IPS DF 19.7 (cell line): ENCODE measurements around the gene CDH13.
"Not testable (repeated sequence)": the region's sequence is repeated elsewhere in the genome, so short reads cannot be mapped to it uniquely, and the experiment has no call there.

Experiments used
- DNase-seq: peaks from one replicate; pipeline ENCODE4 v3.0.0-alpha.2; 2013; ENCODE audit warnings: low read depth, low spot score

Gene CDH13

DNA sequence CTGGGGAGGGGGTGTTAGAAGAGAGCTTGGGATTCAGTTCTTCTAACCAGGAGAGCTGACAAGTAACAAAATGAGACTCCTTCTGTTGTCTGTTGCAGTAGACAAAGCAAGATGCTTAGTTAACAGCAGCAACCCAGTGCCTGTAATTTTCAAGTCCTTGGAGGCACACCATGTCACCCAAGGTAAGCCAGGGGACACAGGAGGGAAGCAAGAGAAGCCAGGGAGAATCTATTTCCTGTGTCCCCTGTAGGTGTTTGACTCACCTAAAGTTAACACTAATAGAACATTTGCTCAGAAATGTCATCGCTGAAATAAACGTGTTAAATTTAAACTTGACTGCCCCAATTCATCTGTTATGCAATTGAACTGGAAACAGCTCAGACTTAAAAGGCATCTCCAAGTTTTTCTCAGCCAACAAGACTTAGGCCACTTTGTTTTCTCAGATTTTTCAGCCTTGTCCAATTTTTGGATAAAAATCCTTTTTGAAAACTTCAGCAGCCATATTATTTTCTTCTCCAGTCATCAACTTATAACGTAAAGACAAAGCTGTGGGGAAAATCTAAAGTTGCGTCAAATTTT is 257.6 kb downstream of the CDH13 start:
- DNase-seq = no peak

DNA sequence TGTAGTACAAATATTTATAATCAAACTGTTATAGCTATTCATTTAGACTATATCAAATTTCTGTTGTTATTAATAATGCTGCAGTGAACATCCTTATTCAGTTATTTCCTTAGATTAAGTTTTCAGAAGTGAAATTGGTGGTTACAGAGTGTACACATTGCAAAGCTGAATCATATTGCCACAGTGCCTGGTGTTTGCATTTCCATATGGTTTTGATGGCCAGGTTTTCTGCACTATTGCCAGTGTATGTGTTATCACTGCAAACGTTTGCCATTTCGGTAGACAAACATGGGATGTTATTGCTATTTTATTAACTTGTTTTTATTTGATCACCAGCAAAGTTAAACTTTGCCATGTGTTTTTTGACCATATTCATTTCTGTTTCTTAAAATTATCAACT is 259.4 kb downstream of the CDH13 start:
- DNase-seq = no peak

DNA sequence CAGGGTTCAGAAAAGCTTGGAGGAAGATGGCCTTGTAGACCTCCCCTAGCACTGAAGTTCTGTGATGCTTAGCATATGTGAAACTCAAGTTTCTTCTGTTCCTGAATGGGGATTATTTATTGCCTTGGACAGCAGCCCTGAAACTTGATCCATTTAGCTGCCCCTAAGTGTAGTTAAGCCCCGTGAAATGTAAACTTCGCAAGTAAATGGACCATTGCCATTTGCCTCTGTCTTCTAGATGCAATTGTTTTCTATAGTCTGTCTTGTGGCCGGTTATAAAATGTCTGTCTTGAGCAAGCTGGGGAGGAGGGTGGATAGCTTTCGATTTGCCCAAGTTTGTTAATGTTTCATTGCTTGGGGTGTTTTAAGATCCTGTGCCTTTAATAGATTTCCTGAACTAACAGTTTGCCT is 261.8 kb downstream of the CDH13 start:
- no peak for DNase-seq

DNA sequence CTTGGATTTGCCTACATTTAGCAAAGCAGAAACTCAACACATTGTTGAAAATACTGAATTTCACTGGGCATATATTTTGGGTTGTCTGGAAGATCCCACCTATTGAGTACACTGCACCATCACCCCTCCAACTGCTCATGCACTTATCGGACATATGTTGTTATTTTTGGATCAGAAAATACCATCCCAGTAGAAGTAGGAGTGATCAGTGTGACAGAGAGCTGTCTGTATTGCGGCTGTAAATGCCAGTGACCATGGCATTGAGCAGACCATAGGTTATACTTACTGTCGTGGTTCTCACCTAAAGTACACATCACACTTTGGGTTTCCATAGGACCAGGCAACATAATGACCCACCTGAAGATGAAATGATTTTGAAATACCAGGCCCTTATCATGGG is 264.7 kb downstream of the CDH13 start:
- no peak for DNase-seq

DNA sequence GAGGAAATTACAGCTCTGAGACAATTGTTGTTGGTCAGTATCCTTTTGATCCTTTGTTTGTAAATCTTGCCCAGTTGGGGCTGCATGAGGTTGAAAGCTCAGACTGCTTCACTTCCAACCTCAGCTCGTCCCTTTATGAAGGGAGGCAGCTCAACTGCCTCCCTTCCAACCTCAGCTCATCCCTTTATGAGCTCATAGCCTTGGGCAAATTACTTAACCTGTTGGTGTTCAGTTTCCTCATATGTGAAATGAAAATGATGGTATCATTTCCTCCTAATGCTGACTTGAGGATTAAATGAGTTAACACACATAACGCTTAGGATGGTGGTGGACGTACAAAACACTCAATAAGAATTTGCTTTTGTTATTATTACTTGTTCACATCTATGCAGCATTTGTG is 265.1 kb downstream of the CDH13 start:
- no peak for DNase-seq

DNA sequence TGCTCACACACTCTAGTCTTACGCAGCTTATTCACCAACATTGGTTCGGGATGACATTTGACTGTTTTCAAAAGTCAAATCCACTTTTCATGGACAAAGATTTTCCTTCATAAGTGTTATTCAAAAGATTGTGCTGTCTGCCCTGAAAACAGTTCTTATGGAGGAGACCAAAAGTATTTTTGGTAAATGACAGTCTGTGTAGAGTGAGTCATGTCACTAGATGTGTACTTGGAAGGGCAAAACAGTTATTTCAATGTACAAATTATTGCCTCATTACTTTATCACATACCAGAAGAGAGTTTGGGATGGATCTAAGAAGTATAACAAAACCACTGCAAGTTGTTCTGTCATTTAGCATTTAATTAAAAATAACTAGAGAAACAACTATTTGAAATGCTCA is 265.6 kb downstream of the CDH13 start:
- no peak for DNase-seq

DNA sequence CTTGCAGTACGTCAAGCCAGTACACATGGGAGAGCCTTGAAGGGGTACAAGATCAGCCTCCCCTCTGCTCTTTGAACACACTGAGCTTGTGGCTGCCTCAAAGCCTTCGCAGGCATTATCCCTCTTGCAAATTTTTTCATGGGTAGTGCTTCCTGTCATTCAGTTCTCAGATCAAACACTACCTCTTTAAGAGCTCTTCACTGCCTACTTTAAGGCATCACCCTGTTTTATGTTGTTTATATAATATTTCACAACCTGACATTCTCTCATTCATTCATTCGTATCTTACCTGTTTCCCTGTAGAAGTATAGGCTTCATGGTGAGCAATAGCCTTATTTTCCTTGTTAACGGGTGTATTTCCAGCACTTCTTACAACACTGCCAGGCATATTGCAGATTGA is 269.1 kb downstream of the CDH13 start:
- no peak for DNase-seq

DNA sequence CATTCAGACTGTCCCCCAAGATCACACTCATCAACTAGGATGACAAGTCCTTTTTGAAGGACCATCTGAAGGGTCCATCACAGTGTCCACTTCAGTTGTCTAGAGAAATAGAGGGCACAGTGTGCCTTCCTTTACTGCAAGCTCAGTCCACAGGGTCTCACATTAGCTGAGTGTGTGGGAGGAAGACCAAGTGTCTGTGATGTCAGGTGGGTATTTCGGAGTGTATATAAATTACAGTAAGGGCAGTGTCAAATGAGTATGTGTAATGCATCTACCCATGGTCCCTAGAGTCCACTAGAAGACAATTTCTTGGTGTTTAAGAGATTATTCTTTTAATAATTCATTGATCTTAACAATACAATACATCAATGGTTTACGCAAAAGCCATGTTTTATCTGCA is 272.2 kb downstream of the CDH13 start:
- DNase-seq = no peak

DNA sequence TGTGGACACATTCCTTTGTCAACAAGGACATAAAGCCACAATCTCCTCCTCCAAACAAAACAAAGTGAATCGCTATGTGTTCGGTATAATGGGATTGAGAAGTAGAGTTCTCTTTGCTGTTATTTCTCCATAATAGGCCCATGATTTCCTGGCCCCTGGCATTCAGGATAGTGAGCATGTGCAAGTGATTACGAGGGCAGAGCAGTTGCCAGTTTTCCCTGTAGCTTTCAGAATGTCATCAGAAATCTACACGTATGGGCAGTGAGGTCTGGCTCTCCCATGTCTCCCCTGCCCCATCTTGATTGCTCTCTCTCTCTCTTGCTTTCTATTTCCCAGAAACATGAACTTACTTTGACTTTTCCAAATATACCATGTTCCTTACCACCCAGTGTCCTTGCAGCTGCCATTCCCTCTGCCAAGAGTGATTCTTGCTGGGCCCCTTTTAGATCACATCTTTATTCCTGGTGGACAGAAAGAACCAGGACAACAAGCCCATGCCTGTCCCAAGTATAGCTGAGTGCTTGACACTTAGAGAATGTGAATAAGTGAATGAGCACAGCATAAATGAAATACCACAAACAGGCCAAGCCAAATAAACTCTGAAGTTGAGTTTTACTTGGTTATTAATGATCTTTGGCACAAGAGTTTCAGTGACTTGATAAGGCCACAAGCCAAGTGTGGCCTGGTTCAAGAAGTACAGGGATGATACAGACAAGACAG is 273.1 kb downstream of the CDH13 start:
- no peak for DNase-seq

DNA sequence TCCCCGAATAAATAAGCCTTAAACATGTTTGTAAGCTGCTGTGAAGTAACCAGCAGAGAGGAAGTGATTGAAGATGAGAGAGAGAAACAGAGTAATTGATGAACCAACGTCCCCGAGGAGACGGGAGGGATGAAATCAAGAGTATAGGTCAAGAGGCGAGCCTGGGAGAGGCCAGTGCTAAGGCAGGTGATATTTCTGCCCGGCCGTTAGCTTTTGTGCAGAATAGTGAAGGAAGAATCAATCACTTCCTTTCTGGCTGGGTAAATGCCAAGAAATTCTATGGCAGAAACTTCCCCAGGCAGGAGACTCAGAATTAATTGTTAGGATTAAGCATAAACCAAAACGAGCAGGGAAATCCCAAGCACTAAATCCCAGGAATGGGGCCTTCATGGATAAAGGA is 273.8 kb downstream of the CDH13 start:
- no peak for DNase-seq

DNA sequence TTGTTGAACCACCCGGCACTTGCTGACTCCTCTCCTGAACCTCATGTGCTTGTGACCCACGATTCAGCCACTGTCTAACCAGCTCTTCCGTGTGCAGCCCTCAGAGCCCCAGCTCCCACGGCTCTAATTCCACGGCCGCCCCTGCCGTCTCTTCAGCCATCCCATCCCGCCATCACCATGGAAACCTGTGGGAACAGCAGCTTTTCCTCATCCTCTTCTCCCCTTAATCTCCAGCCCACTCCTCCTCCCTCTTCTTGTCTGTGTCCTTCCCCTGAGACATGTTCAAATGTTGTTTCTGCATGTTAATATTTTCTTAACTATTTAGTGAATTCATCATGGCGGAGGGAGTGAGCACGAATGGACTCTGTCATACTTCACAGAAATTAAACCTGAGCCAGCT is 285.2 kb downstream of the CDH13 start:
- no peak for DNase-seq

DNA sequence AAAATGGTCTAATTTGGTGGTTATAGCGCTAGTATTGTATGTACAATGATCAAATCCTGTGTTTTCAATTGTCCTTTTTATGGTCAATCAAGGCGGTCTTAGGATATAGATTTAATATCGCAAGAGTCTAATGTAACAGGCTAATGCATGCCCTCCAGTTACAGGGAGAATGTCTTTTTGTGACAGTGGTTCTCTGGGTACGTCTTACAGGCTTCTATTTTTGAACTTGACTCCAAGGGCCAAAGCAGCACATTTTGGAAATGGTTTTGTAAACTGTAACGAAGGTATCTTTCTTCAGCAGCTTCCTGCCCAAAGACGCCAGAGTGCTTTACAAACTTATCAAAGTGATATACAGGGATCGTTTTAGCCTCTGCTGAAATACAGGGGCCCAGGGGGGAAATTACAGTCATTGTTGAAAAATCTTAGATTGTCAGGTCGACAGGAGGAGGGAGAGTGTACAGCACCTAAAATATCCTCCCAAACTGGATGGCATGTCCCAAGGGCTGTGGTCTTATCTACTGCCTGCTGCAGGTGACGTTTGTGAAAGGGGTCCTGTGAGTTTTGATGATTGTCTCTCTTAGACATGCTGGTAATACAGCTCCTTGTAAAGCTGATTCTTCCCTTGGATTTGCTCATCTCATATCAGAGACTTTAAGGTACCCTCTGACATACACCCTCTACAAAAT is 288.5 kb downstream of the CDH13 start:
- DNase-seq = no peak

DNA sequence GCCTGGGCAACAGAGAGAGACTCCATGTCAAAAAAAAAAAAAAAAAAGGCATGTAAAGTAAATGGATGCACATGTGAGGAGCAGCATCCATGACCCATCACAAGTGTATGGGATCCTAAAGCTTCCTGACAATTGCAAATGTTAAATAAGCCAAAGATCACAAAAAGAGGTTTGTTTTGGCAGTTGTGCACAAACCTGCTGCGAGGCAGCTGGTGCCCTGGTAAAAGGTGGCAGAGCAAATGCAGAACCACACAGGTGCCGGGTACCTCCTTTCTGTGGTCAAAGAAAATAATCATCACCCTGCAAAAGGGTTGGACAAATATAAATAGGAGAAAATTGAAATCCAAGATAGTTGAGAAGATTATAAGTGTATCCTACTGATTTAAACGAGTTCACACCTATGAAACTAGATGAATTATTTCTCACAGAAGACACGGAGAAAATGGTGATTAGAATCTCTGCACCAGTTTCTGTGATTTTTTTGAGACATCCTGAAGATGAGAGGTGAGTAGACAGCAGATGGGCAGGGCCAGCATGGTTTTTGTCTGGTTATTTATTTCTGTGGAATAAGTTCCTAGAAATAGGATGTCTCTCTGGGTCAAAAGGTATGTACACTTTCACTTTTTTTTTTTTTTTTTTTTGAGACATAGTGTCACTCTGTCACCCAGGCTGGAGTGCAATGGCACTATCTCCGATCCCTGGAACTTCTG is 291.3 kb downstream of the CDH13 start:
- no peak for DNase-seq

DNA sequence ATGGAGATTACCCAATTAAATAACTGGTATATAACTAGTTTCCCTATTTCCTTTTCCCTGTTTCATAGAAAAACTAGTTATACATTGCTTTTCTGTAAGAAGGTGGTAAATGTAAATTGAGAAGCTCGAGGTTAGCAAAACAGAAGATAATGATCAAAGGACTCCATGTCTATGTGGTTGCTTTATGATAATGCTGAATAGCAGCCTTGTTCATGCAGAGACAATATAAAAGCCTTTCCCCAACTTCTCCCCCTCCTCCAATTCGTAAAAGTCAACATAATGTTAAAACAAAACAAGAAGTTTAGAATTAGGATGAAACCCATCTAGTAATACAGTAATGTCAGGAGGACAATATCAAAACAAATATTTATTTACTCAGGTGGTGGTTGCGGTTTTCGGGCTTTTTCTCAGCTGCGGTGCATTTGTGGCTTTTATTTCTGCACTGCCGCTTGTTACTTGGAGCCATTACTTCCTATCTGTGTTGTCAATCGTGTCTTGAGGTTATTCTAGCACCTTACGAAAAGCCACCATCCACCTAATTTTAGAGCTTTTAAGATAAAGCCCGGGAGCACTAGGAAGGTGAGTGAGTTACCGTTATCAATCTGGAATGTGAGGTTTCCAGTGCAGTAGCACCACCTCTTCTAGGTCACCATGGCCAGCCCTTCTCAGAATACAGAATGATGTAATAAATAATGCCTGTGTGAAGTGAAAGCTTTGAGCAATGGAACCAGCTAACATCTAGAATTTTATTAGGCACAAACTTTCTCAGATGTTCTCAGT is 297.5 kb downstream of the CDH13 start:
- no peak for DNase-seq

DNA sequence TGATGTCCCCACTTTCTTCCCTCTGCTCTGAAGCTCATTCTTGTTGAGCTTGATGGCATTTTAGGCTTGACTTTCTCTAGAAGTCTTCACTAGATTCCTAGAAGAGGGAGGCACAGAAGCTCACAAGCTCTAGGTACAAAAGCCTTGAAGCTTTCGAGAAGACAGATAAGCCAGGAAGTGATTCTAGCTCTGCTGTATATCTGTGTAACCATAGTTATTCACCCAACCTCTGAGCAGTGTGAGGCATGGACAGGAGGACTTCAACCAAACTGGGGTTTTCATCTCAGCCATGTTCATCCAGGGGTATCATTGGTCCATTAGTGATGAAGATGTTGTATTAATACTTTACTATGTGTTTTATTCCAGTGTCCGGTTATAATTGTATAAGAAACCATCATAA is 299.7 kb downstream of the CDH13 start:
- DNase-seq = no peak

DNA sequence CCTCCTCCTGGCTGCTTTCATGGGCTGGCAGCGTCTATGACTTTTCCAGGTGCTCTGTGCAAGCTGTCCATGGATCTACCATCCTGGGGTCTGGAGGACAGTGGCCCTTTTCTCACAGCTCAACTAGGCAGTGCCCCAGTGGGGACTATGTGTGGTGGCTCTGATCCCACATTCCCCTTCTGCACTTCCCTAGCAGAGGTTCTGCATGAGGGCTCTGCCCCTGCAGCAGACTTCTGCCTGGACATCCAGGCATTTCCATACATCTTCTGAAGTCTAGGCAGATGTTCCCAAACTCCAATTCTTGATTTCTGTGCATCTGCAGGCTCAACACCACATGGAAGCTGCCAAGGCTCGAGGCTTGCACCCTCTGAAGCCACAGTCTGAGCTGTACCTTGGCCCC is 307.2 kb downstream of the CDH13 start:
- DNase-seq = not testable (repeated sequence)

DNA sequence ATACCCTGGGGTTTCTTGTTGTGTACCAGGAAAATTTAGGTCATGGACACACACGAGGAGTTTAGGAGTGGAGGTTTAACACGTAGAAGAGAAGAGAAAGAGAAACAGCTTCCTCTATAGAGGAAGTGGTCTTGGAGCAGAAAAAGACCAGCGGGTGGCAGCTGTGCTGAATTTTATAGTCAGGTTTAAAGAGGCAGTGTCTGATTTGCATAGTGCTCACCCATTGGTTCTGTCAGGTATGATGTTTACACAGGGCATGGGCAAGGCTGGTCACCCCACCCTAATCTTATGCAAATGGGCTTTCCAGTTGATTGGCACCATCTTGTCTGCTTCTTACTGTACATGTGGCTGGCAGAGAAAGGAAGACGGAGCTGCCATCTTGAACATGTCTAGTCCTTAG is 309.0 kb downstream of the CDH13 start:
- no peak for DNase-seq

DNA sequence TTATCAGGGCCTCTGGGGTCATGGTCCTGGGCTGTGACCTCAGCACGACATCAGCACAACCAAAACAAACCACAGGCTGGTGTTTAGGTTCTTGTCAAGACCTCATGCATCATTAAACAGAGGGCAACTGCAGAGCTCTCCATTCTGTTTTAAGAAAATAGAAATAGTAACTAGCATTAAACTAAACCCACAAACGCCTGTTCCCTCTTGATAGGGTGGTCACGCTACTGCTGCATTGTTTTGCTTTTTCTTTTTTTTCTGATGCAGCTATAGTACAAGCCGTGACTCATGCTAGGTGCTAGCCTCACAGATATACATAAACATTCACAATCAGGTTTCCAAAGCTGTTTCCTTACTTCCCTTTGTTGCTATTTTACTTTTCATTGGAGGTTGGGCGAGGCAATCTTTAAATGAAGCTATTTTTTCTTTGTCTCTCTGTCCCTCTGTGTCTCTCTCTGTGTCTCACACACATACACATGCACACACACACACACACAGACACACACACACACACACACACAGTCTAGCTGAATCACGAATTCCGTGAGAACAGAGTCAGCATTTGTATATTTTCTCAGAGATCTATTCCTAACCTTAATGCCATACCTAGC is 310.3 kb downstream of the CDH13 start:
- DNase-seq = no peak

DNA sequence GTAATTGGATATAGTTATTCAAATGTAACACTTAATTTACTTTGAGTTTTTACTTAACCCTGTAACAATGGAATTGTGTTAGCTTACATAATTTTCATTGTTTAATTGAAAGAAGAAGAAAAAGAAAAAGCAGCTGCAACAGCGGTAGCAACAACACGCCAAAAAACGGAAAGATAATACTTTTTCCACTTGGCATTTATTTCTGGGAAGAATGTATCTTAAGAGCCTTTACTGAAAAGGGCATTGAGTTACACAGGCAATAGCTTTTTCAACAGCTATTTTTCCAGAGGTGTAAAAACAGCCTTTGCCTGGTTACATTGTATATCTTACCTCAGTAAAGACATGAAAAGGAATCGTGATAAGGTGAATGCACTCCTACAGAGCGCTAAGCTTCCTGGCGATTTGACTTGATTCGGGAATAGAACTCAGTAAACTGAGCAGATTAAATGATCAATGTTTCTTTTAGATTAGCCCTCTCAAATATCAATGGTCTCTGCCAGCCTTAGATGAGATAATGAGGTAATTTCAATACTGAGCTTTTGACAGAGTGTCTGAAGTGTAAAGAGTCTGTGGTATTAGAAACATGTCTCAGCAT is 311.3 kb downstream of the CDH13 start:
- DNase-seq = no peak

DNA sequence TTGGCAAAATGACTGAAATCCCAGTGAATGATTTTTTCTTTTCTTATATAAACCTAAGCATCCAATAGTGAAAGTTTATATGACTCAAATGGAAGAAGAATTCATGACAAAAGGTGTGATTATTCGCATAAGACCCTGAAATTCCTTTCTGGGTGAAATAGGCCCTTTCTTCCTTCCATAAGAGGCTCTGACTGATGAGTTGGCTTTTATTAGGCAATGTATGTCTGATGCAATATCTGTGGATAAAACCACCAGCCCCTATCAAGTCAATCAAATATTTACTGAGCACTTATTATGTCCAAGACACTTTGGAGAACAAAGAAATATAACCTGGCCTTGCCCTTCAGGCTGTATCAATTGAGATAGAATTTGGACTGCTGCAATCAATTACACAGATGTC is 316.6 kb downstream of the CDH13 start:
- DNase-seq = no peak
